Caco-2 (cell line): Measurements from ENCODE around the gene TBX2. TPM values are rescaled to one million over a fixed set of nuclear protein-coding genes. Genes with fewer than 3 reads are reported as not detected.

Source experiments
- BruUV-seq: library from RNA; stranded (reverse); fragments of 400-500 nt; replicated peaks from 2 replicates; lab custom pipeline; 2021; lab: Mats Ljungman, UMichigan
- CTCF ChIA-PET: fragments of 300-600 bp; sonication (Branson Sonifier 250); formaldehyde crosslinking; loops from one replicate; lab custom pipeline; 2022; ENCODE audit warnings: antibody characterized with exemption; lab: Charles Lee
- POLR2A ChIA-PET: fragments of 300-600 bp; sonication (Branson Sonifier 250); formaldehyde crosslinking; loops from one replicate; lab custom pipeline; 2022; ENCODE audit warnings: antibody characterized with exemption; lab: Charles Lee
- DNase-seq, 2 experiments: peaks; one replicate each; pipeline versions ENCODE4 v3.0.0 to v3.0.0-alpha.2; 2020 to 2022
- H3K27me3 ChIP-seq: replicated peaks from 2 replicates; pipeline ENCODE4 v1.6.0; 2011; ENCODE audit warnings: low read length; ENCODE audit not compliant: control insufficient read depth, insufficient read depth
- H3K36me3 ChIP-seq: 2 replicates; pipeline ENCODE4 v1.5.1; 2011; ENCODE audit warnings: low read length; ENCODE audit not compliant: control insufficient read depth, insufficient read depth
- H3K4me1 ChIP-seq: fragments of 250-450 bp; sonication (Bioruptor Pico); 2 replicates; pipeline ENCODE4 v1.5.1; 2020; ENCODE audit warnings: mild to moderate bottlenecking
- H3K4me3 ChIP-seq: 2 replicates; pipeline ENCODE4 v1.5.1; 2011; ENCODE audit warnings: low read depth, mild to moderate bottlenecking, control low read depth, low read length
- H3K9me3 ChIP-seq: fragments of 250-450 bp; sonication (Bioruptor Pico); 2 replicates; pipeline ENCODE4 v1.5.1; 2020; ENCODE audit warnings: mild to moderate bottlenecking, moderate library complexity
- H3K27ac Mint-ChIP-seq: one replicate; pipeline ENCODE4 v1.8.0; 2022; ENCODE audit warnings: mixed read lengths; ENCODE audit not compliant: unreplicated experiment
- H3K27me3 Mint-ChIP-seq: one replicate; pipeline ENCODE4 v1.8.0; 2022; ENCODE audit warnings: mixed read lengths; ENCODE audit not compliant: insufficient read depth, unreplicated experiment
- H3K36me3 Mint-ChIP-seq: one replicate; pipeline ENCODE4 v1.8.0; 2022; ENCODE audit warnings: mild to moderate bottlenecking, mixed read lengths; ENCODE audit not compliant: insufficient read depth, unreplicated experiment
- H3K4me1 Mint-ChIP-seq: one replicate; pipeline ENCODE4 v1.8.0; 2022; ENCODE audit warnings: low read depth, mixed read lengths; ENCODE audit not compliant: unreplicated experiment
- H3K4me3 Mint-ChIP-seq: one replicate; pipeline ENCODE4 v1.8.0; 2022; ENCODE audit warnings: mild to moderate bottlenecking, moderate library complexity, mixed read lengths; ENCODE audit not compliant: unreplicated experiment
- H3K9me3 Mint-ChIP-seq: one replicate; pipeline ENCODE4 v1.8.0; 2022; ENCODE audit warnings: mixed read lengths; ENCODE audit not compliant: unreplicated experiment
- intact Hi-C: fragments of 100-400 bp; cut with micrococcal nuclease; formaldehyde crosslinking; loops from one replicate; pipeline ENCODE4 v1.10.0; 2022; ENCODE audit not compliant: unreplicated experiment
- total RNA-seq: library from RNA; stranded (reverse); gene quantifications from 2 replicates; pipeline ENCODE4 v1.2.3, GENCODE V29; 2022
- TF ChIP-seq, protein P1 (sequence below), 2 experiments: fragments of 200-600 bp in 1 of 2; IDR thresholded peaks; 1 replicate in 1 of 2; 2 replicates in 1 of 2; pipeline versions ENCODE4 v1.5.1 to v1.8.0; 2011 to 2022; ENCODE audit warnings: antibody characterized with exemption in 1 of 2, control low read depth in 1 of 2, inconsistent platforms in 1 of 2, low read depth in 1 of 2, low read length in 1 of 2, mild to moderate bottlenecking in 1 of 2, moderate library complexity in 1 of 2; ENCODE audit not compliant: insufficient read depth in 1 of 2, severe bottlenecking in 1 of 2, unreplicated experiment in 1 of 2

Gene TBX2
- total RNA-seq, 1 experiment from 2014 or later, result 8.9 TPM

DNA sequence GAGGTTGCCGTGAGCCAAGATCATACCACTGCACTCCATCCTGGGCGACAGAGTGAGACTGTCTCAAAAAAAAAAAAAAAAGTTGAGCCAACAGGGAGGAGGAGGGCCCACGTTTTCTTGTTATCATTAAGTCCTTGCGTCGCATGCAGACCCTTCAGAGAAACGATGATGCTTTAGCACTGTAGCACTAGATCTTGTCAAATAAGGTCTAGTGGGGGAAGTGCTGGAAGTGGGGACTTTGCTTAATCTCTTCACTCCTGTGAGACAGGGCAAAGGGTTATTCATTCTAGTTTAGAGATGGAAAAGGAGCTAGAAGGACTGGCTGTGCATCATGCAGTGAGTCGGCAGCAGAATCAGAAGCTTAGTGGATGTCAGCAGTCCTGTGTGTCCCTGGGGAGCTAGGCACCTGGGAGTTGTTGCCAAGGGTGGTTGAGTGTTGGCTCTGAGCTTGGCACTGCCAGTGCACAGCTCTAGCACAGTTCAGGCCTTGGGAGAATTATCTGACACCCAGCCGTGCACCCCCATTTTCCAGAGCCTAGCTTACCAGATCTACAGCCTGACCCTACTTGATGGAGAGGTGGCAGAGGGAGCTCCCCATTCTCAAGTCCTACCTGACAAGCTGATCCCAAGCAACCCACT is 33.4 kb upstream of the TBX2 start:
- peaks cover 12% of the 10 kb centered on the region for H3K36me3 Mint-ChIP-seq
- DNase-seq, result no peak
- H3K27ac Mint-ChIP-seq, result no peak overlapping the region
- TF ChIP-seq, protein P1, sequence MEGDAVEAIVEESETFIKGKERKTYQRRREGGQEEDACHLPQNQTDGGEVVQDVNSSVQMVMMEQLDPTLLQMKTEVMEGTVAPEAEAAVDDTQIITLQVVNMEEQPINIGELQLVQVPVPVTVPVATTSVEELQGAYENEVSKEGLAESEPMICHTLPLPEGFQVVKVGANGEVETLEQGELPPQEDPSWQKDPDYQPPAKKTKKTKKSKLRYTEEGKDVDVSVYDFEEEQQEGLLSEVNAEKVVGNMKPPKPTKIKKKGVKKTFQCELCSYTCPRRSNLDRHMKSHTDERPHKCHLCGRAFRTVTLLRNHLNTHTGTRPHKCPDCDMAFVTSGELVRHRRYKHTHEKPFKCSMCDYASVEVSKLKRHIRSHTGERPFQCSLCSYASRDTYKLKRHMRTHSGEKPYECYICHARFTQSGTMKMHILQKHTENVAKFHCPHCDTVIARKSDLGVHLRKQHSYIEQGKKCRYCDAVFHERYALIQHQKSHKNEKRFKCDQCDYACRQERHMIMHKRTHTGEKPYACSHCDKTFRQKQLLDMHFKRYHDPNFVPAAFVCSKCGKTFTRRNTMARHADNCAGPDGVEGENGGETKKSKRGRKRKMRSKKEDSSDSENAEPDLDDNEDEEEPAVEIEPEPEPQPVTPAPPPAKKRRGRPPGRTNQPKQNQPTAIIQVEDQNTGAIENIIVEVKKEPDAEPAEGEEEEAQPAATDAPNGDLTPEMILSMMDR (IDR thresholded peaks at IDR 0.05; ENCODE audit: insufficient read depth in 1 of 2, low read depth in 1 of 2, low read length in 1 of 2, severe bottlenecking in 1 of 2, unreplicated experiment in 1 of 2), result no peak
- no peaks in the 10 kb centered on the region for H3K9me3 ChIP-seq
- CTCF ChIA-PET, result no interaction called here
- H3K27me3 Mint-ChIP-seq, result no peaks in the 10 kb centered on the region
- no TSS peak for BruUV-seq
- no peaks in the 10 kb centered on the region for H3K27me3 ChIP-seq
- H3K4me1 Mint-ChIP-seq, result peaks cover 8% of the 10 kb centered on the region
- H3K36me3 ChIP-seq, result no peaks in the 10 kb centered on the region
- H3K4me3 ChIP-seq, result no peak overlapping the region
- no peaks in the 10 kb centered on the region for H3K9me3 Mint-ChIP-seq
- peaks cover 3% of the 10 kb centered on the region; the same call in 1 of the 2 replicates for H3K4me1 ChIP-seq
- intact Hi-C loops, result no loop called here
- POLR2A ChIA-PET, result no interaction called here
- H3K4me3 Mint-ChIP-seq, result no peak overlapping the region

DNA sequence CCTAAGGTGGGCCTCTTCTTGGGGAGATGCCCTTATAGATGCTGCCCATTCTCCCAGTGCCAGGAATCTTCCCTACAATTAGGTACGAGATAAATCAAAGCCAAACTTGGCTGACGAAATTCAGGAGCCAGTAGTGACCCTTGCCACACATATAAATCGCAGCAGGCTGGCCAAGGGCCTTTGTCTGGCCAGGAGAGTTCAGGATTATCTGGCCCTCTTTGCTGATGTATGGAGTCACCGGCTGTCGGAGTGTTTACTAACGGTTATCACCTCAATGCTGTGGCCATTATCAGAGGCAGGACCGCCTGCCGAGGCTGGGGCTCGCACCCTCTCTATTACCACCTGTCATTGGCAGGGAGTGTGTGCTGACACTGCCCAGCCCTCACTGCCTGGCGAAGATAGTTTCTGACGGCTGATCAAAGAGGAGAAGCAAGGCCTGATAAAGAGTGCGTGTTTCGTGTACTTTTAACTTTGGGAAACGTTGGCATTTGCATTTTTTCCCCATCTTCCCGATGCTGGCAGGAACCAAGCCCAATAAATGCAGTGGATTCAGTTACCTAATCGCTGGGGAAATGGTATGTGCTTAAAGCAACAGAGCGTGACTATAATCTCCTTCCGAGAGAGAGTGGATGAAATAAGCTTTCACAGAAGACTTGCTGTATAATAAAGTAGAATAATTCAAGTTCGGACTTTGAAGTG is 32.8 kb upstream of the TBX2 start:
- TF ChIP-seq, protein P1 (IDR thresholded peaks at IDR 0.05; ENCODE audit: insufficient read depth in 1 of 2, low read depth in 1 of 2, low read length in 1 of 2, severe bottlenecking in 1 of 2, unreplicated experiment in 1 of 2), result no peak
- ChIA-PET CTCF (no interaction called here), POLR2A (no interaction called here)
- H3K9me3 Mint-ChIP-seq, result no peaks in the 10 kb centered on the region
- peaks cover 12% of the 10 kb centered on the region for H3K36me3 Mint-ChIP-seq
- no peak overlapping the region for H3K4me3 Mint-ChIP-seq
- Histone ChIP-seq H3K4me3 (no peak overlapping the region), H3K4me1 (peaks cover 3% of the 10 kb centered on the region; the same call in 1 of the 2 replicates), H3K36me3 (no peaks in the 10 kb centered on the region), H3K9me3 (no peaks in the 10 kb centered on the region), H3K27me3 (no peaks in the 10 kb centered on the region)
- H3K27ac Mint-ChIP-seq, result no peak overlapping the region
- no peak for DNase-seq
- no TSS peak for BruUV-seq
- H3K4me1 Mint-ChIP-seq, result peaks cover 8% of the 10 kb centered on the region
- no peaks in the 10 kb centered on the region for H3K27me3 Mint-ChIP-seq
- intact Hi-C loops, result no loop called here

DNA sequence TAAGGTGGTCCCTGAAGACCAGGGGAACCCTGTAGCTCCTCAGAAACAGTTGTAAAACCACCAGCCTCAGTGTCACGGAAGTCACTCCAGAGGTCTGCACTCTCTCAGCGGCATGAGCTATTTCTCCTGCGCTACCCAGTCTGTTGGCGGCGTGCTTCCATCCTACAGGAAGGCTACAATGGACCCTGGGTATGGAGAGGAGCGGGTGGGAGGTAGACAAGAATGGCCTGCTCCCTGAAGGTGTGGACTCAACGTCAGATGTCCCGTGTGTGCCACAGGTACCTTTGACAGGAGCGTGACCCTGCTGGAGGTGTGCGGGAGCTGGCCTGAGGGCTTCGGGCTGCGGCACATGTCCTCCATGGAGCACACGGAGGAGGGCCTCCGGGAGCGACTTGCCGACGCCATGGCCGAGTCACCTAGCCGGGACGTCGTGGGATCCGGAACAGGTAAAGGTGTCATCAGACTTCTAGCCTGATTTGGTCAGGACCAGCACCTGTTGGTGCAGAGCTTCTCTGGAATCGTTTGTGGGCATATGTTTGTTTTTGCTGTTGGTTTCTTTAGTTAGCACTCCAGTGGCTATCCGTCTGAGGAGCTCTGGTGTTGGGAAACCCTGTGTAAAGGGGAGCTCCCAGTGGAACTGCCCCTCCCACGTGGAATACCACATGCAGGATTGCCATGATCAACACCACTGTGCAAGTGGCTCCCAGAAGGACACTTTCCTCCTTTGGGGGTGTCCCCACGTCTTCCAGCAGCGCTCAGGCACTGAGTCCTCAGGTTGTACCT is 31.4 kb upstream of the TBX2 start:
- Mint-ChIP-seq H3K27me3 (no peaks in the 10 kb centered on the region), H3K9me3 (no peaks in the 10 kb centered on the region), H3K36me3 (peaks cover 12% of the 10 kb centered on the region), H3K4me1 (no peaks in the 10 kb centered on the region), H3K27ac (no peak overlapping the region), H3K4me3 (no peak overlapping the region)
- no TSS peak for BruUV-seq
- H3K4me1 ChIP-seq, result no peaks in the 10 kb centered on the region
- TF ChIP-seq, protein P1 (IDR thresholded peaks at IDR 0.05; ENCODE audit: insufficient read depth in 1 of 2, low read depth in 1 of 2, low read length in 1 of 2, severe bottlenecking in 1 of 2, unreplicated experiment in 1 of 2), result no peak
- no peak overlapping the region for H3K4me3 ChIP-seq
- no peaks in the 10 kb centered on the region for H3K9me3 ChIP-seq
- H3K27me3 ChIP-seq, result no peaks in the 10 kb centered on the region
- DNase-seq, result no peak
- POLR2A ChIA-PET, result no interaction called here
- intact Hi-C loops, result no loop called here
- CTCF ChIA-PET, result interaction anchor here (0.5 to 0.6 kb wide), 2 partner anchors 17 to 233 kb away, joined by 3 read pairs; no protein-coding TSS in a partner anchor
- no peaks in the 10 kb centered on the region for H3K36me3 ChIP-seq
